ENCODE measurements around the gene ENTPD6. TPM values are rescaled to one million over a fixed set of nuclear protein-coding genes. Genes with fewer than 3 reads are reported as not detected.
"Not testable (repeated sequence)": the region's sequence is repeated elsewhere in the genome, so short reads cannot be mapped to it uniquely, and the experiment has no call there.

The ENTPD6 gene
- total RNA-seq, 2 donors from 2014 or later: 135 to 157 TPM

DNA sequence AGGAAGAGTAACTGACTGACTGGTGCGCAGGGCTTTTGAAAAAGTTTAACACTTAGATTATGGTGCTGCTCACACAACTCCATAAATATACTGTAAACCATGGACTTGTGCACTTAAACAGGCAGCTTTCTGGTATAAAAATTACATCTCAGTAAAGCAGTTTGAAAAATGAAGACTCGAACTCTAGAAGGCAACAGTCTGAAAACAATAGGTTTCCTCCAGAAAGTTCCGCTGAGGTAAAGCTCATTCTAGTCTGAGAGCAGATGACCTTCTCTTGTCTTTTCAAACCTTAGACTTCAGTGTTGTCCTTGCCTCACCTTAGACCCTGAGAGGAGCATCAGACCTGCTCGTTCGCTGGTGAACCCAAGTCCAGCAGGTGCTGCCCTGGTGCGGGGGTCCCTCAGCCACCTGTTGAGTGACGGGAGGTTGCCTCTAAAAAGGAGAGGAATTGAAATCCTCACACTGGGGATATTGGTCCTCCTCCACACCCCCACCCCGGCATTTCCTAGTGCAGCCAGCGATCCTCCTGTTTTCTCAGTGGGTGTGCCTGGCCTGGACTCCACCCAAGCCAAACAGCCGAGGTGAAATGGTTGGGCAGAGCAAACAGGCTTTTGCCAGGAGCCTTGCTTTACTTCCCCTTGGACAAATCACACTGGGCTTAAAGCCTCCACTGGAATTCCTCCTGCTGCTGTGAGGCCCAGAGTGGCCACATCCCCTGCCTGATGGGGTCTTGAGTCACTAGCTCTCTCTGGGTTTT, 37.7 kb downstream of the ENTPD6 start:
- ATAC-seq: peak; percentile 75
- intact Hi-C loops (cut with DNase I, micrococcal nuclease): no loop called here
- DNase-seq: peak; percentile 86 to 92

GRCh38 chr20:25234009-25234849, 38.7 kb downstream of the ENTPD6 start:
- ATAC-seq; intact Hi-C loops (cut with DNase I, micrococcal nuclease); DNase-seq: not testable (repeated sequence)

DNA sequence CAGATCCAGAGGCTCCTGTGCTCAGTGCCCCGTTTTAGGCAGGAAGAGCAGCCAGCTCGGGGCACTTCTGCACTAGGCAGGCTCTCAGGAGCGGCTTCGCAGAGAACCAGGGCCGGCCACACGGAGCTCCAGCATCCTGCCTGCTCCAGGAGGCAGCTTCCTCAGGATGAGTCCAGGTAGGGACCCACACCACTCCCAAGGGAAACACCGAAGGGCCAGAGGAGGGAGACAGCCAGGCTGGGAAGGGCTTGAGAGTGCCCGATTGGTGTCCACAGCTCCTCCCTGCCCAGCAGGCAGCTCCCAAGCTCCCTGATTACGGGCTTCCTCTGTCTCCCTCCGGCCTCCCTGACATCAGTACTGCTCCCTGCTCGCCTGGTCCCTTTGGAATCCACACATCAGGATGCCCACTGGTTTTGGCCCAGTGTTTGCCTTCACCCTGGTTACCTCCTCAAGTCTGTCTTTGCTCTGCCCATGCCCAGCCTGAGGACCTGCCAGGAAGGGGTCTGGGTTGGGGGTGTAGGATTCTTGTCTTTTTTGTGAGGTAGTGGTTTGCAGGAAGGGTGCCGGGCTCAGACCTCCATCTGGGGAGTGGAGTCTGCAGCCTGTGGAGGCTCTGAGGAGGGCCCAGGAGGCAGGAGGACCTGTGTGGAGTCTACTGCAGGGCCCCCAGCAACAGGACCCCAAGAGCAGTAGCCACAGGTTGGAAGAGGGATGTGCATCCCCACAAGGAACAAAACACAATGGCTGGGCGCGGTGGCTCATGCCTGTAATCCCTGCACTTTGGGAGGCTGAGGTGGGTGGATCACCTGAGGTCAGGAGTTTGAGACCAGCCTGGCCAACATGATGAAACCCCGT, 41.2 kb downstream of the ENTPD6 start:
- intact Hi-C loops (cut with DNase I, micrococcal nuclease): no loop called here
- ATAC-seq (no peak), DNase-seq (no peak)

DNA sequence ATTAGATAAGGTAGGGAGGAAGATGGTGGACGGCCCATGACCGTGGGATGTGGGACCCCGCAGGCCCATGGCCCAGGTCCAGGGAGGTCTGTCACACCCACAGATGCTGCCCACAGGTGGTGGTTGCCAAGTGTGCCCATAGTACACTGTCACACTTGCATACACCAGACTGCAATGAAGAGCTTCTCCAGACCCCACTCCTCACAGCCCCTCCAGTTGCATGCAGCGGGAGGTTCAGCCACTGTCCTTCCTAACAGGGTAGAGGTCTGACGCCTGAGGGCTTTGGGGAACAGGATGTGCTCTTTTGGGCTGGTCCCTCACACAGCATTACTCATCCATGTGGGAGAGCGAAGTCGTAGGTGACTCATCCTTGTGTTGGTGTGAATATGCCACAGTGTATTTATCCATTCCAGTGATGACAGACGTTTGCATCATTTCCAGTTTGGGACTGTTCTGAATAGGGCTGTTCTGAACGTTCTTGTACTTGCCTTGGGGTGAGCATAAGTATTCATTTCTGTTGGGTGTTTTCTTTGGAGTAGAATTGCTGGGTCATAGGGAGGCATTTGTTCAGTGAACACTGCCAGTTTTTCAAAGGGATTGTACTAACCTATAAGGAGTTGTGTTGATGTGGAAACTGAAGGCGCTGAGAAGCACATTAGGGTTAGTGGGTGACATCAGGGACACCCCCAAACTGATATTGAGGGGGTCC, 42.3 kb downstream of the ENTPD6 start:
- intact Hi-C loops (cut with DNase I, micrococcal nuclease): no loop called here
- DNase-seq (no peak), ATAC-seq (peak; percentile 38)

DNA sequence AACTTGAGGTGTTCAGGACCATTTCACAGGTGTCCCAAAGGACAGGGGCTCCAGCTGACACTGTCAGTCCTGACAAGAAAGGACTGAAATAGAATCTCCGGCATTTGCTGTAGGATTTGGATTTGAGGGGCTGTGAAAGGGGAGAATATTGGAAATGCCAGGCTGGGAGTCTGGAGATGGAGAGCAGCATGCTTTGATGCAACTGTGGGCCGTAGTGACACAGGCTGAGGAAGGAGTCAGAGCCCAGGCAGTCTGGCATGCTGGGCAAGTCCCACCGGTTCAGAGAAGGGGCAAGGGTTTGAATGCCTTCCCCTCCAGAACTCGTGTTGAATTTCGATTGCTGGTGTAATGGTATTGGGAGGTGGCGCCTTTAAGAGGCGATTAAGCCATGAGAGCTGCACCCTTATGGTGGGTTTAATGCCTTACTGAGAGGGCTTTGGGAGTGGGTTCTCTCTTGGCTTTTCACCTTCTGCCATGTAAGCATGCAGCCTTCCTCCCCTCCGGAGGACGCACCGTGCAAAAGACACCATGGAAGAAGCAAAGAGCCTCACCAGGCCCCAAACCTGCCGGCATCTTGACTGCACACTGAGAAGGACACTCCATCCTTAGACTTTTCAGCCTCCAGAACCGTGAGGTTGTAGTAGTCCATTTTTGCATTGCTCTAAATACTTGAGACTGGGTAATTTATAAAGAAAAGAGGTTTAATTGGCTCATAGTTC, 43.0 kb downstream of the ENTPD6 start:
- no peak for DNase-seq
- intact Hi-C loops (cut with DNase I, micrococcal nuclease): no loop called here
- no peak for ATAC-seq

GRCh38 chr20:25239387-25240370, 44.2 kb downstream of the ENTPD6 start:
- DNase-seq: no peak
- intact Hi-C loops (cut with DNase I, micrococcal nuclease): no loop called here
- no peak for ATAC-seq

- peak; percentile 31 for ATAC-seq
- intact Hi-C loops (cut with DNase I, micrococcal nuclease); DNase-seq: not testable (repeated sequence)
Observed at GRCh38 chr20:25240851-25241658, 45.5 kb downstream of the ENTPD6 start.

DNA sequence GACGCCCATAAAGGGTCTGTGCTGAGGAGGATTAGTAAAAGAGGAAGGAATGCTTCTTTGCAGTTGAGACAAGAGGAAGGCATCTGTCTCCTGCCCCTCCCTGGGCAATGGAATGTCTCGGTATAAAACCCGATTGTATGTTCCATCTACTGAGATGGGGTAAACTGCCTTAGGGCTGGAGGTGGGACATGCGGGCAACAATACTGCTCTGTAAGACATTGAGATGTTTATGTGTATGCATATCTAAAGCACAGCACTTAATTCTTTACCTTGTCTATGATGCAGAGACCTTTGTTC, 46.1 kb downstream of the ENTPD6 start:
- intact Hi-C loops (cut with DNase I, micrococcal nuclease); DNase-seq; ATAC-seq: not testable (repeated sequence)

DNA sequence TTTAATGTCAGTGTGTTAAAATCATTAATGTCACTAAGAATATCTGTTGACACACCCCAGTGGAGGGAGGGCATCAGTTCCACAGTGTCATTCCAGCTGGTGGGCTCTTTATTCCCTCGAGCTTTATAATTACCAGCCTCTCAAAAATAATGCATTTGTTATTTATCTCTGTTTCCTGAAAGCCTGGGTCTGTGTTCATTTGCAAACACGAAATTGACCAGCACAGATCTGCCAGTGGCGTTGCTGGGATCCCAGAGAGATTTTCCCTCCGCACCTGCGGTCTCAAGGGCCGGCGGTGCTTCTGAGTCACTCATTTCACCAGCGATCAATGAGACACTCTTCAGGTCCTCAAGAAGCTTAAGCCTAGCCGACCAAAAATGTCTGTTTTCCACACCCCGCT, 46.7 kb downstream of the ENTPD6 start:
- ATAC-seq: no peak
- intact Hi-C loops (cut with DNase I, micrococcal nuclease): no loop called here
- no peak for DNase-seq

DNA sequence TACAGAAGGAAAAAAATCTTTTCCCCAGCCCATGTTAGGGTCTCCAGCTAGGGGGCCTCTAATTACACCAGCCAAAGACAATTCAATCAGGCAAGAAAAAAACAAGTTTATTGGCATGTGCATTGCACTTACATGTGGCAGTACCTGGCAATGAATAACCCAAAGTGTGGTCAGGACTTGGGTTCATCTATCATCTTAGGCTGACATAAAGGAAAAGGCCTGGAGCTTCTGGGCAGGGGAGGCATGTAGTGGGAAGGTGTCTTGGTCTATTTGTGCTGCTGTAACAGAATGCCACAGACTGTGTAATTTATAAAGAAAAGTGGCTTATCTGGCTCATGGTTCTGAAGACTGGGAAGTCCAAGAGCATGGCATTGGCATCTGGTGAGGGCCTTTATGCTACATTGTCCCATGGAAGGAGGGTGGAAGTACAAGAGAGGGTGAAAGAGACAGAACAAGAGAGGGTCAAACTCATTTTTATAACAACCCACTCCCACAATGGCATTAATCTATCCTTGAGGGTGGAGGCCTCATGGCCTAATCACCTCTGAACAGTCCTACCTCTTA, 48.0 kb downstream of the ENTPD6 start:
- no peak for DNase-seq
- intact Hi-C loops (cut with DNase I, micrococcal nuclease): no loop called here

DNA sequence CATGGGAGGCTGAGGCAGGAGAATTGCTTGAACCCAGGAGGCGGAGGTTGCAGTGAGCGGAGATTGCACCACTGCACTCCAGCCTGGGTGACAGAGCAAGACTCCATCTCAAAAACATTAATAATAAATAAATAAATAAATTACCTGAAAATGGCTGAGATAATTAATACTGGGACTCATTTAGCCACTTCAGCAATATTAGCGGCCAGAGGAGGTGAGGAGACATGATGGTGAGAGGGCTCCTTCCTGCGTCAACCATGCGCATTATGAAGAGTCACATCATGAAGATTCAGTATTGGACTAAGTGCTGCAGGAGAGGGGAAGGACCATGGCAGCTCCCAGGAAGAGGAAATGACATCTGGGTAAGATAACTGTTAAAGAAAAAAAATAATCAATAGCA, 49.5 kb downstream of the ENTPD6 start:
- DNase-seq (no peak), ATAC-seq (no peak)
- intact Hi-C loops (cut with DNase I, micrococcal nuclease): loop anchor here in 1 of 2 donors (5.0 kb wide), 1 partner anchor 48 kb away; the partner anchor contains the start of gene ENTPD6

More for the DNA sequence above, 48.0 kb downstream of the ENTPD6 start:
- ATAC-seq: no peak

DNA sequence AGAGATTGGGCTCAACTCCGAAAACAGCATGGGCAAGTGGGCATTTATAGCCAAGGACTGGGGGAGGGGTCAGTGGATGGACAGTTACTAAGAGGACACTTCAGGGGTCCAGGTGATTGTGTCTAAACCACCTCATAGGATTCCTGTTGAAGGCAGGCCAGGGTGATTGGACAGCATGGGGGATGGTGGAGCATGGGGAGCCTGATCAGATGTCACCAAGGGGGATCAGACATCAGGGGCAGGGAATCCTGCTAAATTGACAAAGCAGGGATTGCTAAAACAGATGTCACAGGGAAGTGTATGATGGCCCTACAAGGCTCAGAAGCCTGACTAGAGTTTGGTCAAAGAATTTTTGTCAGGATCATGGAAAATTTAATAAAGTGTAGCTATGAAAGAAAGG, 49.9 kb downstream of the ENTPD6 start:
- ATAC-seq: no peak
- intact Hi-C loops (cut with DNase I, micrococcal nuclease): loop anchor here in 1 of 2 donors (5.0 kb wide), 1 partner anchor 48 kb away; the partner anchor contains the start of gene ENTPD6
- DNase-seq: peak in 1 of 2 donors; percentile 26

- ATAC-seq (peak; percentile 47), DNase-seq (peak in 1 of 2 donors; percentile 50)
- intact Hi-C loops (cut with DNase I, micrococcal nuclease): loop anchor here in 1 of 2 donors (5.0 kb wide), 1 partner anchor 49 kb away; the partner anchor contains the start of gene ENTPD6
Observed at GRCh38 chr20:25246182-25246999, 50.9 kb downstream of the ENTPD6 start.

DNA sequence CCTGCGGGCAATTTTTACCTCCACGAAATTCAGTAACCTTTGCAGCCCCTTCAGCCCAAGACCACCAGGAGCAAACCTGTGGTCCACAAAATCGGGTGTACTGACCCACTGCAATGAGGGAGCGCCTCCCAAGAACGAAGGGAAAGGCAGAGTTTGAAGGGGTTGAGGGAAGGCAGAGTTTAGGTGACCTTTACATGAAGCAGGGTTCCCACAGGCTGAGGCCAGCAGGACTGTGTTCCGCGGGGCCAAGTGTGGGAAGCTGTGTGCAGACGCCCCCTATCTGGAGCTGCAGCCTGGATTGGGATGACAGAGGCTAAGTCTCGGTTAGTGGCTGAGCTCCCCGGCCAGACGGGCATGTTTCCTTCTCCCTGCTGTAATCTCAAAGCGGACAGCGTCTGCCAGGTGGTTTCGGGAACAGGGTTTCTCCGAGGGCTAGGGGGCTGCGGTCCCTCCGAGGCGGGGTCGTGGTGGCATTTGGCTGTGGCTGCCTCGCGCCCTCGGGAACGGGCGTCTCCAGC, 51.5 kb downstream of the ENTPD6 start:
- ATAC-seq (peak; percentile 66), DNase-seq (peak; percentile 78 to 80)
- intact Hi-C loops (cut with DNase I, micrococcal nuclease): loop anchor here in 1 of 2 donors (5.0 kb wide), 1 partner anchor 50 kb away; the partner anchor contains the start of gene ENTPD6
